Pons (tissue), 1 donor: ENCODE measurements around the gene KXD1.
"Not testable (repeated sequence)": the region's sequence is repeated elsewhere in the genome, so short reads cannot be mapped to it uniquely, and the experiment has no call there.

Source experiments
- DNase-seq: peaks from one replicate; pipeline ENCODE4 v3.0.0-alpha.2; 2016; ENCODE audit warnings: low spot score

Gene KXD1

GRCh38 chr19:18580311-18580710 lies 22.6 kb downstream of the KXD1 start:
- DNase-seq, result no peak

GRCh38 chr19:18586306-18586705 lies 28.6 kb downstream of the KXD1 start:
- DNase-seq, result peak; percentile 54

GRCh38 chr19:18587561-18587960 lies 29.9 kb downstream of the KXD1 start:
- no peak for DNase-seq

GRCh38 chr19:18587962-18588610 lies 30.4 kb downstream of the KXD1 start:
- DNase-seq, result no peak

- DNase-seq, result peak; percentile 58
Observed at GRCh38 chr19:18588611-18589379, 31.1 kb downstream of the KXD1 start, which contains the start of gene REX1BD. REX1BD (plus strand) TSS chr19:18588798; CDS start chr19:18588802, 4 bp downstream.

GRCh38 chr19:18589380-18590272 lies 32.0 kb downstream of the KXD1 start:
- DNase-seq, result no peak

GRCh38 chr19:18590273-18591272 lies 32.9 kb downstream of the KXD1 start:
- peak; percentile 78 for DNase-seq

GRCh38 chr19:18591735-18592385 lies 34.2 kb downstream of the KXD1 start:
- DNase-seq, result no peak

- DNase-seq, result not testable (repeated sequence)
Observed at GRCh38 chr19:18592732-18593131, 35.1 kb downstream of the KXD1 start.

- no peak for DNase-seq
Observed at GRCh38 chr19:18593367-18594095, 35.9 kb downstream of the KXD1 start.

GRCh38 chr19:18594096-18594823 lies 36.6 kb downstream of the KXD1 start:
- DNase-seq, result no peak

- DNase-seq, result no peak
Observed at GRCh38 chr19:18594824-18595373, 37.2 kb downstream of the KXD1 start.

- DNase-seq, result no peak
Observed at GRCh38 chr19:18595475-18595874, 37.8 kb downstream of the KXD1 start.

- DNase-seq, result no peak
Observed at GRCh38 chr19:18596752-18597157, 39.1 kb downstream of the KXD1 start.

GRCh38 chr19:18597809-18598660 lies 40.4 kb downstream of the KXD1 start:
- no peak for DNase-seq

GRCh38 chr19:18599485-18599884 lies 41.8 kb downstream of the KXD1 start:
- DNase-seq, result no peak

- not testable (repeated sequence) for DNase-seq
Observed at GRCh38 chr19:18600692-18601397, 43.2 kb downstream of the KXD1 start.
